CD4-positive, alpha-beta T cell treated with Interleukin-2 at 100 ng/mL for 4 hours (primary cell): Measurements from ENCODE around the gene IMPG1.

Experiments
- DNase-seq: peaks from one replicate; pipeline ENCODE4 v3.0.0-alpha.2; 2020; ENCODE audit warnings: low spot score

The IMPG1 gene

GRCh38 chr6:75893058-75893775, 179.2 kb downstream of the IMPG1 start:
- DNase-seq: peak; percentile 57

DNA sequence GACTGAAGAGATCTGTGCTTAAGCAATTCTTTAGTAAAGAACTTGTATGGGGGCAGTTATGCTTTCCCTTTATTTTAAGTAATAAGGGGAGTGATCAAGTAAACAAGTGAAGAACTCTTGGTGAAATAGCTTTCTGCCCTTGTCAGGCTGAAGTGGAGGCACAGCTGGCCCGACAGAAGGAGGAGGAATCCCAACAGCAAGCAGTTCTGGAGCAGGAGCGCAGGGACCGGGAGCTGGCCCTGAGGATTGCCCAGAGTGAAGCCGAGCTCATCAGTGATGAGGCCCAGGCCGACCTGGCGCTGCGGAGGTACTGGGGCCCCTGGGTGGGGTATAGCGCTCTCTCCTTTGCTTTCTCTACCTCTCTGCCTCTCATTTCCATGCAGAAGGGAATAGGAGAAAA, 180.1 kb downstream of the IMPG1 start:
- no peak for DNase-seq

DNA sequence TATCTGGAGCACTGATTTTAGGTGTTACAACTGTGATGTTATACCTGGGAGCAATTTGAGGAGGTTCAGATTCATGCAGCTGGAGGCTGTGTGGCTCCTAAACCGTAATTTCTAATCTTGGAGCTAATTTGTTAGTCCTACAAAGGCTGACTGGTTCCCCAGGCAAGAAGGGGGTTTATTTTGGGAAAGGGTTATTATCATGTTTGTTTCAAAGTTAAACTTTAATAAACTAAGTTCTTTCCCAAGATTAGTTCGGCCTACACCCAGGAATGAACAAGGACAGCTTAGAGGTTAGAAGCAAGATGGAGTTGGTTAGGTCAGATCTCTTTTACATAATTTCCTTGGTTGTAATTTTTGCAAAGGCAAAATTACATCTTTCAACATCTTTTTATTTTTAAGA, 187.6 kb downstream of the IMPG1 start:
- no peak for DNase-seq

GRCh38 chr6:75882734-75883133, 189.7 kb downstream of the IMPG1 start:
- no peak for DNase-seq

DNA sequence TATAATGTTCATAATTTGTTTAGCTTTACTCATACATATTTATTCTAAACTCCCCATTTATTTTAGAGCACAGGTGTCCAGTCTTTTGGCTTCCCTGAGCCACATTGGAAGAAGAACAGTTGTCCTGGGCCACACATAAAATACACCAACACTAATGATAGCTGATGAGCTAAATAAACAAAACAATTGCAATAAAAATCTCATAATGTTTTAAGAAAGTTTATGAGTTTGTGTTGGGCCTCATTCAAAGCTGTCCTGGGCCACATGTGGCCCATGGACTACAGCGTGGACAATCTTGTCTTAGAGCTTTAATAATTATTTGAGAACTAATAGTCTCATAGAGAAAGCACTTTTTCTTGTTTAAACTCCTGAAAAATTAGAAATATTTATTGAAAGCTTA, 192.2 kb downstream of the IMPG1 start:
- DNase-seq: no peak

DNA sequence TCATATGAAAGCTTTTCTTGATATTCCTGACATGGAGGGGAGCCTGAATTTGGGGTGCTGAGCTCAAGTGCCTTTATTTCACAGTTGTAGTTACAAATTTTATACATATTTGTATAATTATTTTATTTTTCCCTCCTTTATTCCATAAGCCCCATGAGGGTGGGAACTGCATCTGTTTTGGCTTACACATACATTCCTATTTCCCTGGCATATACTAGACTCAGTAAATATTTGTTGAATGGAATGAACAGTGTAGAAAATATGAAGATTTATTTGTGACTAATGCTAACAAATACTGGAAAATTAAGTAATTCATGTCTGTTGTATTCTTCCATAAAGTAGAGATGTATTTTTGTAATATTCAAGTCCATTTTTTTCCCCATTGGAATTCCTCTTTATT, 196.3 kb downstream of the IMPG1 start:
- DNase-seq: no peak

GRCh38 chr6:75874224-75874623, 198.2 kb downstream of the IMPG1 start:
- no peak for DNase-seq
